Esophagus (tissue), 2 donors: ENCODE results near the gene ZNF423. TPM values are rescaled to one million over a fixed set of nuclear protein-coding genes. Genes with fewer than 3 reads are reported as not detected.

Source experiments
- H3K27ac ChIP-seq, 2 donors: one replicate each; pipeline ENCODE4 v1.5.1; 2013; ENCODE audit warnings: low read depth in 2 of 2, mild to moderate bottlenecking in 2 of 2, inconsistent platforms in 1 of 2, low read length in 1 of 2, moderate library complexity in 1 of 2
- H3K27me3 ChIP-seq, 2 donors: one replicate each; pipeline ENCODE4 v1.6.1; 2013; ENCODE audit warnings: low read length in 2 of 2, control low read depth in 1 of 2, mild to moderate bottlenecking in 1 of 2; ENCODE audit not compliant: insufficient read depth in 2 of 2, control insufficient read depth in 1 of 2
- H3K36me3 ChIP-seq, 2 donors: one replicate each; pipeline ENCODE4 v1.6.1; 2013; ENCODE audit warnings: low read length in 1 of 2; ENCODE audit not compliant: control insufficient read depth in 2 of 2, insufficient read depth in 2 of 2
- H3K4me1 ChIP-seq, 2 donors: one replicate each; pipeline ENCODE4 v1.6.1; 2013; ENCODE audit warnings: low read length in 1 of 2; ENCODE audit not compliant: control insufficient read depth in 2 of 2, insufficient read depth in 2 of 2
- H3K4me3 ChIP-seq, 2 donors: one replicate each; pipeline ENCODE4 v1.5.1; 2013; ENCODE audit warnings: low read length in 2 of 2, mild to moderate bottlenecking in 2 of 2, low read depth in 1 of 2, moderate library complexity in 1 of 2
- H3K9me3 ChIP-seq, 2 donors: one replicate each; pipeline ENCODE4 v1.6.1; 2013; ENCODE audit warnings: mild to moderate bottlenecking in 2 of 2, low read depth in 1 of 2, low read length in 1 of 2, moderate library complexity in 1 of 2; ENCODE audit not compliant: control insufficient read depth in 2 of 2, insufficient read depth in 1 of 2
- WGBS, 2 donors: extraction: QIAGEN DNeasy Blood & Tissue Kit; methylation state at CpG; one replicate each; pipeline ENCODE4 v1.1.7; 2013; 5-methylcytosine and 5-hydroxymethylcytosine counted together
- polyA plus RNA-seq, 2 donors: library from polyadenylated mRNA; stranded (reverse); fragments of 200-250 nt; gene quantifications; one replicate each; pipeline ENCODE4 v1.2.3, GENCODE V29; 2013
- donor health status: healthy with polysubstance abuse.
- donor health status: Bipolar disorder and iron deficiency.

ZNF423 gene
- polyA plus RNA-seq, 2 donors = 0.53 to 0.67 TPM

- Histone ChIP-seq H3K27me3 (no peaks in the 10 kb centered on the region), H3K4me1 (no peaks in the 10 kb centered on the region), H3K9me3 (peaks cover 0 to 5% of the 10 kb centered on the region in 2 donors), H3K36me3 (no peaks in the 10 kb centered on the region), H3K27ac (no peak overlapping the region), H3K4me3 (no peak overlapping the region)
- WGBS, 2 donors = 87% methylated on average over 11 of the region's 11 CpGs
Measured at GRCh38 chr16:49727611-49728010, 128.3 kb downstream of the ZNF423 start.

GRCh38 chr16:49726155-49726554 is 129.8 kb downstream of the ZNF423 start:
- no peaks in the 10 kb centered on the region for H3K27me3 ChIP-seq
- no peak overlapping the region for H3K4me3 ChIP-seq
- peaks cover 0 to 5% of the 10 kb centered on the region in 2 donors for H3K9me3 ChIP-seq
- no peaks in the 10 kb centered on the region for H3K4me1 ChIP-seq
- H3K27ac ChIP-seq = no peak overlapping the region
- no peaks in the 10 kb centered on the region for H3K36me3 ChIP-seq
- WGBS, 2 donors = 87 to 91% methylated on average over 6 of the region's 6 CpGs

DNA sequence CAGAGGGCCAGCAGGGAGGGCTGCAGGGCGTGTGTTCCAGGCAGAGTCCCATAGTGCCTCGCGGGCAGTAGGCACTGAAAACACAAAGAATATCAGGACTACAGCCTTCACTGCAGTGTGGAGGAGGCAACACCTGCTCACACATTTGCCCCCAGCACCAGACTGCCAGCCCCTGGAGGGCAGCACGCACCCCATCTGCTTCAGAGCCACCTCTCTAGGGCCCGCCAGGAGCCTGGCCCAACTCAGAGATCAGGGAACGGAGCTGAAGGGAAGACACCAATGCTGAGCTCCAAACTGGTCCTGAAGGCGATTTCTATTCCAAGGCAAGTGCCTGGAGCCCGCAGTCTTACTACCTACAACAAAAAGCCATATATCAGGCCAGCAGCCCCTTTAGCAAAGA is 130.3 kb downstream of the ZNF423 start:
- no peaks in the 10 kb centered on the region for H3K27me3 ChIP-seq
- 84 to 87% methylated on average over 8 of the region's 8 CpGs for WGBS, 2 donors
- peaks cover 0 to 4% of the 10 kb centered on the region in 2 donors for H3K9me3 ChIP-seq
- no peak overlapping the region for H3K4me3 ChIP-seq
- no peak overlapping the region for H3K27ac ChIP-seq
- H3K36me3 ChIP-seq = no peaks in the 10 kb centered on the region
- H3K4me1 ChIP-seq = no peaks in the 10 kb centered on the region

GRCh38 chr16:49724774-49725173 is 131.1 kb downstream of the ZNF423 start:
- Histone ChIP-seq H3K9me3 (peaks cover 0 to 1% of the 10 kb centered on the region in 2 donors), H3K4me3 (no peak overlapping the region), H3K4me1 (no peaks in the 10 kb centered on the region), H3K27me3 (no peaks in the 10 kb centered on the region), H3K27ac (no peak overlapping the region), H3K36me3 (no peaks in the 10 kb centered on the region)
- 90 to 94% methylated on average over 5 of the region's 5 CpGs for WGBS, 2 donors

DNA sequence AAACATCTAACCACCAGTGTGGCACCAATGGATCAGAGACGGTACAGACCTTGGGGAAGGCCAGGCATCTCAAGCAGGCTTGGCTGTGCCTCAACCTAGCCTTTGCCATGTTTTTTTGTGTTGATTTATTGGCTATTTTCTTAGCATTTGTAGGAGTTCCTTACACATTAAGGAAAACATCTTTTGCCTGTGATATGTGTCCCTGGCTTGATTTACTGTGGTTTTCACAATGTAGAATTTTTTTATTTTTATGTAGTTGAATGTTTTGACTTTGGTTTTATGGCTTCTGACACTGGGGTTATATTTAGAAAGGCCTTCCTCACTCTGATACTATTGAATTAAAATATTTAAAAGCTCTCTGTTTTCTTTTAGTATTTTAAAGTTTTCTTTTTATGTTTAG is 132.6 kb downstream of the ZNF423 start:
- Histone ChIP-seq H3K27ac (no peak overlapping the region), H3K27me3 (no peaks in the 10 kb centered on the region), H3K36me3 (no peaks in the 10 kb centered on the region), H3K4me3 (no peak overlapping the region), H3K4me1 (no peaks in the 10 kb centered on the region), H3K9me3 (no peaks in the 10 kb centered on the region)
- 79 to 84% methylated on average over 1 of the region's 1 CpG for whole genome bisulfite sequencing, 2 donors

- Histone ChIP-seq H3K27ac (no peak overlapping the region), H3K4me1 (no peaks in the 10 kb centered on the region), H3K36me3 (no peaks in the 10 kb centered on the region), H3K27me3 (no peaks in the 10 kb centered on the region), H3K4me3 (no peak overlapping the region), H3K9me3 (no peaks in the 10 kb centered on the region)
- WGBS, 2 donors = 79 to 87% methylated on average over 3 of the region's 3 CpGs
Measured at GRCh38 chr16:49720225-49720624, 135.7 kb downstream of the ZNF423 start.

GRCh38 chr16:49717689-49718088 is 138.2 kb downstream of the ZNF423 start:
- Histone ChIP-seq H3K27ac (no peak overlapping the region), H3K36me3 (no peaks in the 10 kb centered on the region), H3K9me3 (no peaks in the 10 kb centered on the region), H3K27me3 (no peaks in the 10 kb centered on the region), H3K4me1 (no peaks in the 10 kb centered on the region), H3K4me3 (no peak overlapping the region)
- 84 to 85% methylated on average over 4 of the region's 4 CpGs for WGBS, 2 donors

DNA sequence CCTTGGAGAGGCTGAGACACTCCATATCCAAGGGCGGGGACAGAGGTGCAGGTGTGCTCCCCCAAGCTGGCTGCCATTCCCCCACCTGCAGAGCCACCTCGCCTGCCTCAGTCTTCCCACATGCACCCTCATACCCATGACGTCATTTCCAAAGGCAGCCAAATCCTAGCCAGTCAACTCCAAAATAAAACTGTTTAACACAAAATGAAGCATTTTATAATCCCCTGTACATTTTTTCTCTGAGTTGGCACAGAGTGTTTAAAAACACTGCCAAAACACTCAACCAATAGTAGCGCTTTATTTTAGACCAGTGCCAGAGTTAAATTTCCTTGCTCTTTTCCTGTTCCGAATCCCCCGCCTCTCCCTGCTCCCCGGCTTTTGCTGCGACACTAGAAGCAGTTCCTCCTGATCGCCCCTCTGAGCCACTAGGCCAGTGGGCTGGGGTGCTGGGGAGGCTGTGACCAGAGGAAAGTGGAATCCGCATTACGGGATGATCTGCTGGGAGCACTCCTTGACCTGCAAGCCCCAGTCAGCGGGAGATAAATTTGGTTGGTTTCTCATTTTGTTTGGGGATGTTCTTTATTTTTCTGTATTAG is 139.5 kb downstream of the ZNF423 start:
- Histone ChIP-seq H3K27ac (no peak overlapping the region), H3K4me1 (no peaks in the 10 kb centered on the region), H3K4me3 (no peak overlapping the region), H3K9me3 (no peaks in the 10 kb centered on the region), H3K36me3 (no peaks in the 10 kb centered on the region), H3K27me3 (no peaks in the 10 kb centered on the region)
- 36 to 59% methylated on average over 12 of the region's 12 CpGs for whole genome bisulfite sequencing, 2 donors

DNA sequence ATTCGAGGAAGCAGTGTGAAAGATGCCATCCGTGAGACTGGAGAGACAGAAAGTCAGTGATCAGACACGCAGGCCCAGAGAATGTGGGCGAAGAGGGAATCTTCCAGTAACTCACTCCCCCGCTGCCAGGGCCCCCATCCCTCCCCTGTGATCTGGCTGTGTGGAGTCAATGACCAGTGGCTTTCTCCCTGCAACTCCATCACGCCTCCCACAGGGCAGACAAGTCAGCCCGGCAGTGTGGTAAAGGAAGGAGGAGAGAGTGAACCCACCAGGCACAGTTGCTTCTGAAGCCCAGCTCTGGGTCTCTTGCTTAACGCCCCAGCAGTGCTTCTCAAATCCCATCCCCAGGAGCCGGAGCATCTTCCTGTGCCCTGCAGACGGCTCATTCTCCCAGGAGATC is 142.1 kb downstream of the ZNF423 start:
- no peaks in the 10 kb centered on the region for H3K36me3 ChIP-seq
- H3K9me3 ChIP-seq = no peaks in the 10 kb centered on the region
- H3K4me1 ChIP-seq = no peaks in the 10 kb centered on the region
- H3K27me3 ChIP-seq = no peaks in the 10 kb centered on the region
- no peak overlapping the region for H3K27ac ChIP-seq
- no peak overlapping the region for H3K4me3 ChIP-seq
- 86 to 88% methylated on average over 10 of the region's 10 CpGs for WGBS, 2 donors

GRCh38 chr16:49712542-49712941 is 143.4 kb downstream of the ZNF423 start:
- WGBS, 2 donors = 82 to 84% methylated on average over 16 of the region's 16 CpGs

More at GRCh38 chr16:49712542-49712941, 143.4 kb downstream of the ZNF423 start:
- Histone ChIP-seq H3K4me3 (no peak overlapping the region), H3K27ac (no peak overlapping the region), H3K27me3 (no peaks in the 10 kb centered on the region), H3K4me1 (no peaks in the 10 kb centered on the region), H3K9me3 (no peaks in the 10 kb centered on the region), H3K36me3 (no peaks in the 10 kb centered on the region)
